H9 (cell line): Measurements from ENCODE around the gene API5. TPM values are rescaled to one million over a fixed set of nuclear protein-coding genes. Genes with fewer than 3 reads are reported as not detected.

Experiments used
- DNase-seq: peaks from one replicate; pipeline ENCODE4 v3.0.0-alpha.2; 2017
- H2AFZ ChIP-seq: one replicate; pipeline ENCODE4 v1.6.1; 2013; ENCODE audit warnings: mild to moderate bottlenecking, low read length, control low read depth, moderate library complexity
- H2AK5ac ChIP-seq: 2 replicates; pipeline ENCODE4 v1.6.1; 2013; ENCODE audit warnings: low read length, control low read depth, mixed read lengths; ENCODE audit not compliant: insufficient read length
- H2BK120ac ChIP-seq: one replicate; pipeline ENCODE4 v1.6.1; 2013; ENCODE audit warnings: low read depth, mild to moderate bottlenecking, low read length, control low read depth, inconsistent platforms; ENCODE audit not compliant: poor library complexity, severe bottlenecking
- H2BK12ac ChIP-seq: 2 replicates; pipeline ENCODE4 v1.6.1; 2013; ENCODE audit warnings: low read length, control low read depth, mixed read lengths, low read depth; ENCODE audit not compliant: insufficient read length
- H2BK15ac ChIP-seq: 2 replicates; pipeline ENCODE4 v1.6.1; 2013; ENCODE audit warnings: low read depth, low read length, control low read depth
- H2BK20ac ChIP-seq: one replicate; pipeline ENCODE4 v1.6.1; 2013; ENCODE audit warnings: low read depth, mild to moderate bottlenecking, low read length, control low read depth, inconsistent platforms; ENCODE audit not compliant: poor library complexity, severe bottlenecking
- H2BK5ac ChIP-seq: 2 replicates; pipeline ENCODE4 v1.6.1; 2013; ENCODE audit warnings: low read length, control low read depth, mixed read lengths; ENCODE audit not compliant: insufficient read length
- H3K14ac ChIP-seq: 2 replicates; pipeline ENCODE4 v1.6.1; 2013; ENCODE audit warnings: low read length, control low read depth; ENCODE audit not compliant: insufficient read depth
- H3K18ac ChIP-seq: 2 replicates; pipeline ENCODE4 v1.6.1; 2013; ENCODE audit warnings: low read depth, mild to moderate bottlenecking, mixed read lengths, low read length, control low read depth; ENCODE audit not compliant: insufficient read length
- H3K23ac ChIP-seq: 2 replicates; pipeline ENCODE4 v1.6.1; 2013; ENCODE audit warnings: low read length, control low read depth, mixed read lengths, low read depth; ENCODE audit not compliant: insufficient read length
- H3K23me2 ChIP-seq: 2 replicates; pipeline ENCODE4 v1.6.1; 2013; ENCODE audit warnings: low read depth, mild to moderate bottlenecking, mixed read lengths, low read length, control low read depth; ENCODE audit not compliant: insufficient read length, poor library complexity, severe bottlenecking
- H3K27ac ChIP-seq: 2 replicates; pipeline ENCODE4 v1.5.1; 2013; ENCODE audit warnings: low read length, control low read depth, mixed read lengths, low read depth; ENCODE audit not compliant: insufficient read length
- H3K27me3 ChIP-seq: 2 replicates; pipeline ENCODE4 v1.6.1; 2013; ENCODE audit warnings: low read length, control low read depth, inconsistent platforms; ENCODE audit not compliant: insufficient read depth
- H3K4ac ChIP-seq: 2 replicates; pipeline ENCODE4 v1.6.1; 2013; ENCODE audit warnings: low read depth, mild to moderate bottlenecking, control low read depth, inconsistent platforms, low read length, moderate library complexity
- H3K4me1 ChIP-seq: 2 replicates; pipeline ENCODE4 v1.6.1; 2013; ENCODE audit warnings: low read length, control low read depth, inconsistent platforms; ENCODE audit not compliant: insufficient read depth
- H3K4me2 ChIP-seq: 2 replicates; pipeline ENCODE4 v1.6.1; 2013; ENCODE audit warnings: low read length, control low read depth, mixed read lengths; ENCODE audit not compliant: insufficient read length, insufficient read depth
- H3K56ac ChIP-seq: 2 replicates; pipeline ENCODE4 v1.6.1; 2013; ENCODE audit warnings: low read depth, mild to moderate bottlenecking, mixed read lengths, low read length, control low read depth; ENCODE audit not compliant: insufficient read length
- H3K79me1 ChIP-seq: 2 replicates; pipeline ENCODE4 v1.6.1; 2013; ENCODE audit warnings: low read depth, mild to moderate bottlenecking, moderate library complexity, low read length, control low read depth, inconsistent platforms; ENCODE audit not compliant: insufficient read depth, poor library complexity, severe bottlenecking
- H3K79me2 ChIP-seq: 2 replicates; pipeline ENCODE4 v1.6.1; 2013; ENCODE audit warnings: low read length, control low read depth, inconsistent platforms; ENCODE audit not compliant: insufficient read depth
- H3K9ac ChIP-seq: 2 replicates; pipeline ENCODE4 v1.6.1; 2013; ENCODE audit warnings: low read length, control low read depth, mixed read lengths; ENCODE audit not compliant: insufficient read length; ENCODE audit errors: extremely low read depth
- H3K9me3 ChIP-seq: one replicate; pipeline ENCODE4 v1.6.1; 2013; ENCODE audit warnings: low read depth, low read length, inconsistent platforms; ENCODE audit not compliant: control insufficient read depth
- H3T11ph ChIP-seq: one replicate; pipeline ENCODE4 v1.6.1; 2013; ENCODE audit warnings: mild to moderate bottlenecking, low read length, control low read depth, inconsistent platforms
- H4K20me1 ChIP-seq: one replicate; pipeline ENCODE4 v1.6.1; 2013; ENCODE audit not compliant: control insufficient read depth, insufficient read length, insufficient read depth
- H4K5ac ChIP-seq: 2 replicates; pipeline ENCODE4 v1.6.1; 2013; ENCODE audit warnings: low read depth, mild to moderate bottlenecking, mixed read lengths, low read length, control low read depth; ENCODE audit not compliant: insufficient read length
- H4K8ac ChIP-seq: replicated peaks from 2 replicates; pipeline ENCODE4 v1.6.1; 2013; ENCODE audit warnings: low read length, control low read depth, mixed read lengths, low read depth; ENCODE audit not compliant: insufficient read length
- H4K91ac ChIP-seq: 2 replicates; pipeline ENCODE4 v1.6.1; 2013; ENCODE audit warnings: low read depth, mild to moderate bottlenecking, moderate library complexity, mixed read lengths, low read length, control low read depth; ENCODE audit not compliant: insufficient read length
- H3K27ac Mint-ChIP-seq, 3 experiments: 2 replicates in 2 of 3; 3 replicates in 1 of 3; pipeline ENCODE4 v1.8.0; 2020 to 2021; ENCODE audit warnings: mixed read lengths in 3 of 3, mild to moderate bottlenecking in 1 of 3, moderate library complexity in 1 of 3
- H3K27me3 Mint-ChIP-seq: 2 replicates; pipeline ENCODE4 v1.8.0; 2021; ENCODE audit warnings: low read depth, mild to moderate bottlenecking, moderate library complexity, mixed read lengths
- H3K36me3 Mint-ChIP-seq, 3 experiments: 2 replicates in 2 of 3; 3 replicates in 1 of 3; pipeline ENCODE4 v1.8.0; 2020 to 2021; ENCODE audit warnings: low read depth in 3 of 3, mixed read lengths in 3 of 3; ENCODE audit not compliant: insufficient read depth in 1 of 3
- H3K4me1 Mint-ChIP-seq, 2 experiments: 2 replicates each; pipeline ENCODE4 v1.8.0; 2020; ENCODE audit warnings: mixed read lengths in 2 of 2
- H3K4me3 Mint-ChIP-seq, 2 experiments: 2 replicates in 1 of 2; 3 replicates in 1 of 2; pipeline ENCODE4 v1.8.0; 2020 to 2021; ENCODE audit warnings: mild to moderate bottlenecking in 2 of 2, mixed read lengths in 2 of 2, moderate library complexity in 1 of 2
- H3K9me3 Mint-ChIP-seq, 2 experiments: 2 replicates in 1 of 2; 3 replicates in 1 of 2; pipeline ENCODE4 v1.8.0; 2020; ENCODE audit warnings: mild to moderate bottlenecking in 2 of 2, mixed read lengths in 2 of 2, moderate library complexity in 1 of 2
- WGBS: extraction: QIAGEN DNeasy Blood & Tissue Kit; methylation state at CpG from one replicate; pipeline ENCODE4 v1.1.7; 2013; ENCODE audit warnings: missing lambda C conversion rate, low lambda C conversion rate, mixed read lengths; ENCODE audit not compliant: insufficient read length; ENCODE audit errors: extremely low coverage; 5-methylcytosine and 5-hydroxymethylcytosine counted together
- total RNA-seq: library from RNA; stranded (reverse); gene quantifications from 2 replicates; pipeline ENCODE4 v1.2.1, GENCODE V29; 2021
- TF ChIP-seq, protein P1 (sequence below): fragments of 200-600 bp; sonication (generic); conservative IDR thresholded peaks from 3 replicates; pipeline ENCODE4 v1.8.0; 2021; ENCODE audit warnings: antibody characterized with exemption, mild to moderate bottlenecking

API5 gene
- total RNA-seq, 1 experiment from 2014 or later, result 147 TPM

- no peak overlapping the region for H3K4me3 Mint-ChIP-seq
Measured at GRCh38 chr11:43267856-43268580, 43.8 kb upstream of the API5 start.

More at GRCh38 chr11:43267856-43268580, 43.8 kb upstream of the API5 start:
- H3K79me2 ChIP-seq, result no peaks in the 10 kb centered on the region
- Mint-ChIP-seq H3K4me1 (peaks cover 5 to 18% of the 10 kb centered on the region in 2 experiments), H3K36me3 (peaks cover 0 to 2% (median 0%) of the 10 kb centered on the region in 3 experiments; a peak in 2 of 7 replicates), H3K27me3 (peaks cover 2% of the 10 kb centered on the region; the same call in 1 of the 2 replicates), H3K27ac (0 out of 7 replicates have a peak overlapping the region, but pooled peaks of 1 of the 3 experiments have one; percentile 74), H3K9me3 (peaks cover under 1 to 3% of the 10 kb centered on the region in 2 experiments; a peak in 3 of 5 replicates)
- H2AFZ ChIP-seq, result no peak overlapping the region
- no peak overlapping the region for H3K4ac ChIP-seq
- H4K8ac ChIP-seq, result no peak overlapping the region
- H3K79me1 ChIP-seq, result no peaks in the 10 kb centered on the region
- H2AK5ac ChIP-seq, result no peak overlapping the region
- H3K56ac ChIP-seq, result no peak overlapping the region
- TF ChIP-seq, protein P1, sequence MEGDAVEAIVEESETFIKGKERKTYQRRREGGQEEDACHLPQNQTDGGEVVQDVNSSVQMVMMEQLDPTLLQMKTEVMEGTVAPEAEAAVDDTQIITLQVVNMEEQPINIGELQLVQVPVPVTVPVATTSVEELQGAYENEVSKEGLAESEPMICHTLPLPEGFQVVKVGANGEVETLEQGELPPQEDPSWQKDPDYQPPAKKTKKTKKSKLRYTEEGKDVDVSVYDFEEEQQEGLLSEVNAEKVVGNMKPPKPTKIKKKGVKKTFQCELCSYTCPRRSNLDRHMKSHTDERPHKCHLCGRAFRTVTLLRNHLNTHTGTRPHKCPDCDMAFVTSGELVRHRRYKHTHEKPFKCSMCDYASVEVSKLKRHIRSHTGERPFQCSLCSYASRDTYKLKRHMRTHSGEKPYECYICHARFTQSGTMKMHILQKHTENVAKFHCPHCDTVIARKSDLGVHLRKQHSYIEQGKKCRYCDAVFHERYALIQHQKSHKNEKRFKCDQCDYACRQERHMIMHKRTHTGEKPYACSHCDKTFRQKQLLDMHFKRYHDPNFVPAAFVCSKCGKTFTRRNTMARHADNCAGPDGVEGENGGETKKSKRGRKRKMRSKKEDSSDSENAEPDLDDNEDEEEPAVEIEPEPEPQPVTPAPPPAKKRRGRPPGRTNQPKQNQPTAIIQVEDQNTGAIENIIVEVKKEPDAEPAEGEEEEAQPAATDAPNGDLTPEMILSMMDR, result no peak
- no peak overlapping the region for H3K18ac ChIP-seq
- no peak overlapping the region for H4K5ac ChIP-seq
- H3K9me3 ChIP-seq, result no peaks in the 10 kb centered on the region
- no peak overlapping the region for H3K14ac ChIP-seq
- H3K27ac ChIP-seq, result no peak overlapping the region
- no peaks in the 10 kb centered on the region for H3K27me3 ChIP-seq
- no peak overlapping the region for H3T11ph ChIP-seq
- no peaks in the 10 kb centered on the region for H4K20me1 ChIP-seq
- H2BK120ac ChIP-seq, result no peak overlapping the region
- no peak overlapping the region for H3K23ac ChIP-seq
- no peak overlapping the region for H4K91ac ChIP-seq
- H3K23me2 ChIP-seq, result no peaks in the 10 kb centered on the region
- no CpG with 5 or more reads among the region's 10 CpGs for WGBS
- H2BK20ac ChIP-seq, result no peak overlapping the region
- H2BK15ac ChIP-seq, result no peak overlapping the region
- no peak overlapping the region for H3K9ac ChIP-seq
- H2BK12ac ChIP-seq, result no peak overlapping the region
- peaks cover 2% of the 10 kb centered on the region; the same call in 1 of the 2 replicates for H3K4me1 ChIP-seq
- H2BK5ac ChIP-seq, result no peak overlapping the region
- no peak for DNase-seq
- no peak overlapping the region for H3K4me2 ChIP-seq
